DMS153 treated with DMSO at 0.1 percent for 48 hours (cell line): ENCODE data around the gene SLCO6A1.
A peak's percentile ranks its signal among the peaks of the same experiment; 100 is the strongest.

Experiments
- DNase-seq: peaks from one replicate; lab custom pipeline; 2025; ENCODE audit not compliant: unreplicated experiment; lab: John Stamatoyannopoulos, UW

SLCO6A1 gene

GRCh38 chr5:102451082-102451481, 47.7 kb downstream of the SLCO6A1 start:
- no peak for DNase-seq

GRCh38 chr5:102450313-102450990, 48.3 kb downstream of the SLCO6A1 start:
- no peak for DNase-seq

GRCh38 chr5:102433473-102433872, 65.3 kb downstream of the SLCO6A1 start:
- DNase-seq: no peak

- DNase-seq: no peak
Measured at GRCh38 chr5:102421647-102422046, 77.2 kb downstream of the SLCO6A1 start.

GRCh38 chr5:102418531-102418930, 80.3 kb downstream of the SLCO6A1 start:
- no peak for DNase-seq

- DNase-seq: no peak
Measured at GRCh38 chr5:102414448-102414847, 84.4 kb downstream of the SLCO6A1 start.

GRCh38 chr5:102388235-102388634, 110.6 kb downstream of the SLCO6A1 start:
- DNase-seq: no peak

- no peak for DNase-seq
Measured at GRCh38 chr5:102385365-102385764, 113.4 kb downstream of the SLCO6A1 start.

- no peak for DNase-seq
Measured at GRCh38 chr5:102380174-102380573, 118.6 kb downstream of the SLCO6A1 start.

- no peak for DNase-seq
Measured at GRCh38 chr5:102375876-102376275, 122.9 kb downstream of the SLCO6A1 start.

- DNase-seq: no peak
Measured at GRCh38 chr5:102375272-102375671, 123.5 kb downstream of the SLCO6A1 start.

GRCh38 chr5:102368392-102368791, 130.4 kb downstream of the SLCO6A1 start:
- no peak for DNase-seq

GRCh38 chr5:102341681-102342288, 157.0 kb downstream of the SLCO6A1 start:
- peak; percentile 11 for DNase-seq

- no peak for DNase-seq
Measured at GRCh38 chr5:102324714-102325113, 174.1 kb downstream of the SLCO6A1 start.
